Fibroblast of lung (primary cell): Measurements from ENCODE around the gene ST3GAL6. TPM values are rescaled to one million over a fixed set of nuclear protein-coding genes. Genes with fewer than 3 reads are reported as not detected.

ENCODE experiments used
- DNase-seq, 2 donors: peaks; one replicate each; pipeline versions ENCODE4 v3.0.0 to v3.0.0-alpha.2; 2010; ENCODE audit warnings: low read depth in 2 of 2
- H2AFZ ChIP-seq: 2 replicates; pipeline ENCODE4 v1.5.1; 2012; ENCODE audit warnings: low read length, control low read depth, inconsistent platforms
- H3K27ac ChIP-seq: 2 replicates; pipeline ENCODE4 v1.5.1; 2011; ENCODE audit warnings: low read length, control low read depth; ENCODE audit not compliant: insufficient read depth
- H3K27me3 ChIP-seq: 2 replicates; pipeline ENCODE4 v1.5.1; 2011; ENCODE audit warnings: mild to moderate bottlenecking, low read length; ENCODE audit not compliant: control insufficient read depth, insufficient read depth
- H3K36me3 ChIP-seq: 2 replicates; pipeline ENCODE4 v1.5.1; 2011; ENCODE audit warnings: low read length; ENCODE audit not compliant: control insufficient read depth, insufficient read depth
- H3K4me1 ChIP-seq: 2 replicates; pipeline ENCODE4 v1.5.1; 2011; ENCODE audit warnings: low read length; ENCODE audit not compliant: control insufficient read depth, insufficient read depth; ENCODE audit errors: extremely low read depth
- H3K4me2 ChIP-seq: 2 replicates; pipeline ENCODE4 v1.5.1; 2011; ENCODE audit warnings: low read length, control low read depth; ENCODE audit not compliant: insufficient read depth; ENCODE audit errors: extremely low read depth
- H3K4me3 ChIP-seq, 4 experiments: fragments of 200-600 bp in 1 of 4; sonication (generic) in 1 of 4; replicated peaks in 1 of 4; 2 replicates each; pipeline ENCODE4 v1.5.1; 2011 to 2016; ENCODE audit warnings: low read length in 4 of 4, low read depth in 3 of 4, mild to moderate bottlenecking in 3 of 4, control low read depth in 2 of 4, inconsistent platforms in 1 of 4, mixed read lengths in 1 of 4; ENCODE audit not compliant: insufficient read depth in 1 of 4; ENCODE audit errors: control extremely low read depth in 1 of 4
- H3K79me2 ChIP-seq: 2 replicates; pipeline ENCODE4 v1.5.1; 2012; ENCODE audit warnings: mild to moderate bottlenecking, low read length, inconsistent platforms; ENCODE audit not compliant: control insufficient read depth, insufficient read depth
- H3K9ac ChIP-seq: 2 replicates; pipeline ENCODE4 v1.5.1; 2011; ENCODE audit warnings: mild to moderate bottlenecking, low read length, control low read depth; ENCODE audit not compliant: insufficient read depth
- H3K9me3 ChIP-seq: 2 replicates; pipeline ENCODE4 v1.5.1; 2012; ENCODE audit warnings: low read depth, low read length; ENCODE audit not compliant: control insufficient read depth, insufficient read depth
- H4K20me1 ChIP-seq: 2 replicates; pipeline ENCODE4 v1.5.1; 2011; ENCODE audit warnings: low read length; ENCODE audit not compliant: control insufficient read depth, insufficient read depth; ENCODE audit errors: extremely low read depth
- EZH2 ChIP-seq: IDR thresholded peaks from 2 replicates; pipeline ENCODE4 v1.5.1; 2012; ENCODE audit warnings: low read length, control low read depth, mild to moderate bottlenecking; ENCODE audit errors: missing control alignments
- polyA plus RNA-seq, 2 donors: library from polyadenylated mRNA; depleted of rRNA in 1 of 2; stranded (reverse) in 1 of 2; unstranded in 1 of 2; fragments of >200 nt; gene quantifications; 2 replicates each; pipeline ENCODE4 v1.2.1, GENCODE V29; 2011 to 2012; ENCODE audit warnings: missing spikeins in 1 of 2
- total RNA-seq: library from RNA; depleted of rRNA; stranded (reverse); fragments of >200 nt; gene quantifications from 2 replicates; pipeline ENCODE4 v1.2.1, GENCODE V29; 2014
- TF ChIP-seq, protein P1 (sequence below), 2 donors: IDR thresholded peaks in 1 of 2; conservative IDR thresholded peaks in 1 of 2; 1 replicate in 1 of 2; 2 replicates in 1 of 2; pipeline ENCODE4 v1.5.1; 2011 to 2012; ENCODE audit warnings: low read length in 2 of 2, control low read depth in 1 of 2, inconsistent platforms in 1 of 2, low read depth in 1 of 2, mild to moderate bottlenecking in 1 of 2

ST3GAL6 gene
- total and polyA plus RNA-seq, 2 donors (not counting 1 experiment from before 2014, with no cell fraction given), result 1.7 to 4.1 TPM

DNA sequence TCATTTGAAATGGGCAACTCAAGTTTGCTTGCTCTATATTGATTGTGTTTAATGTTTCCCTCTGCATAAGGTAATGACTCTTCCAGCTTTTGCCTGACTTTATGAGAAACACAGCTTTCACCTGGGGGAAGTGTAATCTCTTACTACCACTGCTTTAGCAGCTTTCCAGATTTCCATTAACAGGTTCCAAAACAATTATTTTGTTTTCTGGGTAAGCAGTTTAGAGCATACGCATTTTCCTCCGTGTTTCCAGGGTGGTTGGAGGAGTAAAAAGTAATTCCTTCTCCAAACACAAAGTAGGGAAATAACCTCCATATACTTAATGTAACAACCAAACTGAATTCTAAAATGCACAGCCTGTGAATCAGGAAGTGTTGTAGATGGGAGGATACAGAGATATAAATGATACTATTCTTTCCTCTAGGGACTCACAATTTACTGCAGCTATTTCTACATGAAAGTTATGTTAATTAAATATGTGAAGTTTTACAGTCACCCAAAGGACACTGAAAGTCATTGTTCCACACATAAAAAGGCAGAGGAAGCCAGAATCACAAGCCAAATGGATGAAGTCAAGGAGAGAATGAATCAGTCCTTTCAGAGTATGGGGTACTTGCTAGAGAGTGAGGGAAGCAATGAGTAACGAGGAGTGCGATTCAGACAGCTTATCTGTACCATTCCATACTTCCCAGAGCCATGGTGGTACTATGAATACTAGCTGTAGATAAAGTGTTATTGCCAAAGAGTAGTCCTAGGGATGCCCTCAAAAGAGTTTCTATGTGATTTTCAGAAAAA, 16.6 kb downstream of the ST3GAL6 start:
- H2AFZ ChIP-seq, result no peak overlapping the region
- H3K9me3 ChIP-seq, result no peaks in the 10 kb centered on the region
- no peaks in the 10 kb centered on the region for H3K79me2 ChIP-seq
- H3K9ac ChIP-seq, result no peak overlapping the region
- peaks cover 10% of the 10 kb centered on the region for H3K4me1 ChIP-seq
- no peak overlapping the region for H3K4me3 ChIP-seq
- no peaks in the 10 kb centered on the region for H3K36me3 ChIP-seq
- no peaks in the 10 kb centered on the region for H4K20me1 ChIP-seq
- H3K4me2 ChIP-seq, result no peak overlapping the region
- no peaks in the 10 kb centered on the region for H3K27me3 ChIP-seq
- no peak overlapping the region for H3K27ac ChIP-seq
- TF ChIP-seq EZH2, result no peak
- TF ChIP-seq, protein P1, sequence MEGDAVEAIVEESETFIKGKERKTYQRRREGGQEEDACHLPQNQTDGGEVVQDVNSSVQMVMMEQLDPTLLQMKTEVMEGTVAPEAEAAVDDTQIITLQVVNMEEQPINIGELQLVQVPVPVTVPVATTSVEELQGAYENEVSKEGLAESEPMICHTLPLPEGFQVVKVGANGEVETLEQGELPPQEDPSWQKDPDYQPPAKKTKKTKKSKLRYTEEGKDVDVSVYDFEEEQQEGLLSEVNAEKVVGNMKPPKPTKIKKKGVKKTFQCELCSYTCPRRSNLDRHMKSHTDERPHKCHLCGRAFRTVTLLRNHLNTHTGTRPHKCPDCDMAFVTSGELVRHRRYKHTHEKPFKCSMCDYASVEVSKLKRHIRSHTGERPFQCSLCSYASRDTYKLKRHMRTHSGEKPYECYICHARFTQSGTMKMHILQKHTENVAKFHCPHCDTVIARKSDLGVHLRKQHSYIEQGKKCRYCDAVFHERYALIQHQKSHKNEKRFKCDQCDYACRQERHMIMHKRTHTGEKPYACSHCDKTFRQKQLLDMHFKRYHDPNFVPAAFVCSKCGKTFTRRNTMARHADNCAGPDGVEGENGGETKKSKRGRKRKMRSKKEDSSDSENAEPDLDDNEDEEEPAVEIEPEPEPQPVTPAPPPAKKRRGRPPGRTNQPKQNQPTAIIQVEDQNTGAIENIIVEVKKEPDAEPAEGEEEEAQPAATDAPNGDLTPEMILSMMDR (conservative IDR thresholded peaks at IDR 0.05 in 1 of 2, IDR thresholded peaks at IDR 0.05 in 1 of 2; ENCODE audit: low read depth in 1 of 2, low read length in 2 of 2), result no peak
- DNase-seq, result peak in 1 of 2 donors; percentile 89

GRCh38 chr3:98780343-98780742, 17.2 kb downstream of the ST3GAL6 start:
- TF ChIP-seq EZH2, result no peak
- TF ChIP-seq, protein P1 (conservative IDR thresholded peaks at IDR 0.05 in 1 of 2, IDR thresholded peaks at IDR 0.05 in 1 of 2; ENCODE audit: low read depth in 1 of 2, low read length in 2 of 2), result no peak
- Histone ChIP-seq H3K79me2 (no peaks in the 10 kb centered on the region), H3K4me3 (no peak overlapping the region), H3K4me2 (no peak overlapping the region), H3K4me1 (peaks cover 12% of the 10 kb centered on the region), H3K36me3 (no peaks in the 10 kb centered on the region), H3K27ac (no peak overlapping the region), H3K9me3 (no peaks in the 10 kb centered on the region), H4K20me1 (no peaks in the 10 kb centered on the region), H3K9ac (no peak overlapping the region), H2AFZ (no peak overlapping the region), H3K27me3 (no peaks in the 10 kb centered on the region)
- peak in 1 of 2 donors; percentile 79 for DNase-seq

DNA sequence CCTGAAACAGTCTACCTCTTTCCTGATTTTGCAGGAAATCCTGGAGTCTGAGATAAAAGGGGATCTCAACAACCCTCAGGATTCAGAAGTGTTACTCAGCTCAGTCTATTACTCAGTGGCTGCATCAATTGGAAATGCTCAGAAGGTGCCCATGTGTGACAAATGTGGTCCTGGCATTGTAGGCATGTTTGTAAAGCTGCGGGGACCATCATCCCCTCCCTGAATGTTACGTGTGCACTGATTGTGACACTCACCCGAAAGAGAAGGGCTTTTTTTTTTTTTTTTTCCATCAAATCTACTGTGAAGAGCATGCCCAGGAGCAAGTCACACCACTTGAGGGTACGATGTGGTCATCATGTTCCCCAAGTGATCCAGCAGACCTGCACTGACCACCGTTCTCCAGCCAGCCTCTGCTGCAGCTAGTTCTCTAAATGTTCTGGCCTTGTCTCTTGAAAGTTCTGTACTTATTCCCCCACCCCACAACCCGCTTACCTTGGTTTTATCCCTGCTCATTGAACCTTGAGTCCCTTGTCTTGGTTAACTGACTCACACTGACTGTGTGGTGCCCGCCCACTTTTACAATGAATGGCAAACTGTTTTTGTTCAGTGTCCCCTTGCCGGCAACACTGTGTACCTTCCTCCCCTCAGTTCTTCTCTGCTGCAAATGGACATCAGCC, 19.8 kb downstream of the ST3GAL6 start:
- Histone ChIP-seq H3K9ac (no peak overlapping the region), H4K20me1 (no peaks in the 10 kb centered on the region), H3K36me3 (no peaks in the 10 kb centered on the region), H2AFZ (no peak overlapping the region), H3K27ac (no peak overlapping the region), H3K4me3 (no peak overlapping the region), H3K79me2 (no peaks in the 10 kb centered on the region), H3K4me1 (peaks cover 19% of the 10 kb centered on the region), H3K9me3 (no peaks in the 10 kb centered on the region), H3K27me3 (no peaks in the 10 kb centered on the region), H3K4me2 (no peak overlapping the region)
- DNase-seq, result peak in 1 of 2 donors; percentile 45
- TF ChIP-seq, protein P1 (conservative IDR thresholded peaks at IDR 0.05 in 1 of 2, IDR thresholded peaks at IDR 0.05 in 1 of 2; ENCODE audit: low read depth in 1 of 2, low read length in 2 of 2), result no peak
- TF ChIP-seq EZH2, result no peak
